Hepatocyte (in vitro differentiated cells): ENCODE results near the gene CCDC74B.

Experiments
- EZH2 ChIP-seq: fragments of 200-600 bp; sonication (generic); IDR thresholded peaks from 2 replicates; pipeline ENCODE4 v1.6.1; 2016; ENCODE audit warnings: antibody characterized with exemption, mild to moderate bottlenecking, borderline replicate concordance
- EZH2phosphoT487 ChIP-seq: fragments of 200-600 bp; sonication (generic); IDR thresholded peaks from one replicate; pipeline ENCODE4 v1.6.1; 2018; ENCODE audit warnings: antibody characterized with exemption, mild to moderate bottlenecking, low read depth, moderate library complexity; ENCODE audit not compliant: unreplicated experiment, severe bottlenecking
- TF ChIP-seq, protein P1 (sequence below): fragments of 200-600 bp; sonication (generic); IDR thresholded peaks from 2 replicates; pipeline ENCODE4 v1.5.1; 2016; ENCODE audit warnings: antibody characterized with exemption, mild to moderate bottlenecking; ENCODE audit not compliant: poor library complexity

DNA sequence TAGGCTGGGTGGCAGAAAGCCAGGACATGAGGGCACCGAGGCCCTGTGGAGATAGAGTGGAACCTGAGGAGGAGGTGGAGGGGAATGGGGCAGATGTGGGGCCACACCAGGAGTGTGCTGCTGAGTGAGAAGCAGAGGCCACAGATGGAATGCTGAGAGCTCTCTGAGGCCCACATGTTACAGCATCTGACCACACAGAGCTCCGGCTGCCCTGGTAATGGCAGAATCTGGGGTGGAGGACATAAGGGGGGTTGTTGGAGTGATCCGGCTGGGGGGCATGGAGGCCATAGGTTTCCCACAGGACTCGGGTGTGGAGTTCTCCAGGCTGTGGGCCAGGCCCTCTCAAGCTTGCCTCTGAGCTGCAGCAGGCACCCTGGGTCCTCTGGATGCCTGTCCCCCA, 41.0 kb upstream of the CCDC74B start:
- TF ChIP-seq EZH2 (no peak), EZH2phosphoT487 (no peak)
- TF ChIP-seq, protein P1, sequence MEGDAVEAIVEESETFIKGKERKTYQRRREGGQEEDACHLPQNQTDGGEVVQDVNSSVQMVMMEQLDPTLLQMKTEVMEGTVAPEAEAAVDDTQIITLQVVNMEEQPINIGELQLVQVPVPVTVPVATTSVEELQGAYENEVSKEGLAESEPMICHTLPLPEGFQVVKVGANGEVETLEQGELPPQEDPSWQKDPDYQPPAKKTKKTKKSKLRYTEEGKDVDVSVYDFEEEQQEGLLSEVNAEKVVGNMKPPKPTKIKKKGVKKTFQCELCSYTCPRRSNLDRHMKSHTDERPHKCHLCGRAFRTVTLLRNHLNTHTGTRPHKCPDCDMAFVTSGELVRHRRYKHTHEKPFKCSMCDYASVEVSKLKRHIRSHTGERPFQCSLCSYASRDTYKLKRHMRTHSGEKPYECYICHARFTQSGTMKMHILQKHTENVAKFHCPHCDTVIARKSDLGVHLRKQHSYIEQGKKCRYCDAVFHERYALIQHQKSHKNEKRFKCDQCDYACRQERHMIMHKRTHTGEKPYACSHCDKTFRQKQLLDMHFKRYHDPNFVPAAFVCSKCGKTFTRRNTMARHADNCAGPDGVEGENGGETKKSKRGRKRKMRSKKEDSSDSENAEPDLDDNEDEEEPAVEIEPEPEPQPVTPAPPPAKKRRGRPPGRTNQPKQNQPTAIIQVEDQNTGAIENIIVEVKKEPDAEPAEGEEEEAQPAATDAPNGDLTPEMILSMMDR: no peak
